DMS153 treated with DMSO at 0.1 percent for 48 hours (cell line): ENCODE measurements around the gene HIPK2.
"Not testable (repeated sequence)": the region's sequence is repeated elsewhere in the genome, so short reads cannot be mapped to it uniquely, and the experiment has no call there.

Experiments used
- DNase-seq: peaks from one replicate; lab custom pipeline; 2025; ENCODE audit not compliant: unreplicated experiment; lab: John Stamatoyannopoulos, UW

Gene HIPK2

DNA sequence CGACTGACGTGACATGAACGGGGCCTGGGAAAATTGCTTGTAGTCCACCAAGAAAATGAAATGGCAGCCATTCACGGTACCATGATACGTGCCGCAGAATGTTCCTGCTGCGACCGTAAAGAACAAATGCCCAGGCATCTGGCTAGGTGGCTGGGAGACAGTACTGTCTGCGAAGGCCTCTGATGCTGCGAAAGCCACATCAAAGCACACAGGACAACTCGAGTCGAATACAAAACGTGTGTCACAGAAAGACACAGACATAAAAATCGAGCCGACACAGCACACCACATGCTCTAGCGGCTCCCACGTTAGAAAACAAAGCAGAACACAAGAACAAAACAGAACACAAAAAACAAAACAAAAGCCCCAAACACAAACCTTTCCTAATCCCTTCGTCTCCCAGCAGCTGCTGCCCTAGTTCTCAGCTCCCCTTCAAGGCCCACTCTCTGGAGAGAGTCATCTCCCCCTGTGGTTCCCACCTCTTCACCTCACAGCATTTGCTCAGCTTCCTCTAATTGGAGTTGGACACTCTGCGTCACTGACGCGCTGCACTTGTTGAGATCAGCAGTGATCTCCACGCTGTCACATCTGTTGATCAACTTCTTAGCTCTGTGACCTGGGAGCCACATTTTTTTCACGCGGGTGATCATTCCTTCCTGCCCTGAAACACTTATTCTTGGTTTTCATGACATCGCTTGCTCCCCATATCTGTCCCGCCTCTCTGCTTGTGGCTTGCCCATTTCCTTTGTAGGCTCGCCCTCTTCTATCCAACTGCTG is 142.1 kb downstream of the HIPK2 start:
- DNase-seq = no peak

DNA sequence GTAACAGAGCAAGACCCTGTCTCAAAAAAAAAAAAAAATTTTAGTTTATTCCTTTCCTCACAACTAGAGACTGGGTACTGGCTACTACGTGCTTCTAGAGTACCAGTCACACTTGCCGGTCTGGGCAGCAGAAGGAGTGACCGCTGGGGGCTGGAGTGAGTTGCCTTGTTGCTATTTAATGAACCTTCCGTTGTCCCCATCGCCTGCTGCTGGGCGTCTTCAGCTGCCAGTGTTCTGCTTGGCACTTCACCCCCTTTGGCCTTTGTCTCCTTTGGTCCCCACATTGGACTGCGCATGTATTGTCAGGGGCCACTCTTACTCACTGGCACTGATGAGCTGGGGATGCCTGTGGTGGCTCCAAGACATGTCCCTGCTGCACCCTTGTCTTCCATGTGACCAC is 143.7 kb downstream of the HIPK2 start:
- DNase-seq = no peak

DNA sequence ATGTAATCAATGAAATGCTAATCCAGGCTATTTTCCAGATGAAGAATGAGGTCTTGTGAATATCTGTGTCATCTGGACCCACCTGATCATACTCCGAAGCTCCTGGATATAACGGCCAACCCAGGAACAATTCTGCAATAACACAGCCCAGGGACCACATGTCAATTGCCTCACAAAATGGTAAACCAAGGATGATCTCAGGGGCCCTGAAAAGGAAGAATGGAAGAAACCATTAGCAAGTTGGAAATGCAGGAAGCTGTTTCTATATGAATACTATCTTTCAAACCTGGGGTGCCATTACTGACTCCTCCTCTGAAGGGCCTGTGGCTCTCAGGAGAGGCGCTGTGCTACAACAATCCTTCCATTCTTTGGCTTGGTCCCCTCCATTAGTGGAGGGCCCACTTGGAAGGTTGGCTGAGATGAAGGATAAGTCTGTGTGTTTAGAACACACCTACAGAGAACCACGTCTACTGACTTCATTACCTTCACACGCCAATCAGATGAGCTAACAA is 146.2 kb downstream of the HIPK2 start:
- no peak for DNase-seq

DNA sequence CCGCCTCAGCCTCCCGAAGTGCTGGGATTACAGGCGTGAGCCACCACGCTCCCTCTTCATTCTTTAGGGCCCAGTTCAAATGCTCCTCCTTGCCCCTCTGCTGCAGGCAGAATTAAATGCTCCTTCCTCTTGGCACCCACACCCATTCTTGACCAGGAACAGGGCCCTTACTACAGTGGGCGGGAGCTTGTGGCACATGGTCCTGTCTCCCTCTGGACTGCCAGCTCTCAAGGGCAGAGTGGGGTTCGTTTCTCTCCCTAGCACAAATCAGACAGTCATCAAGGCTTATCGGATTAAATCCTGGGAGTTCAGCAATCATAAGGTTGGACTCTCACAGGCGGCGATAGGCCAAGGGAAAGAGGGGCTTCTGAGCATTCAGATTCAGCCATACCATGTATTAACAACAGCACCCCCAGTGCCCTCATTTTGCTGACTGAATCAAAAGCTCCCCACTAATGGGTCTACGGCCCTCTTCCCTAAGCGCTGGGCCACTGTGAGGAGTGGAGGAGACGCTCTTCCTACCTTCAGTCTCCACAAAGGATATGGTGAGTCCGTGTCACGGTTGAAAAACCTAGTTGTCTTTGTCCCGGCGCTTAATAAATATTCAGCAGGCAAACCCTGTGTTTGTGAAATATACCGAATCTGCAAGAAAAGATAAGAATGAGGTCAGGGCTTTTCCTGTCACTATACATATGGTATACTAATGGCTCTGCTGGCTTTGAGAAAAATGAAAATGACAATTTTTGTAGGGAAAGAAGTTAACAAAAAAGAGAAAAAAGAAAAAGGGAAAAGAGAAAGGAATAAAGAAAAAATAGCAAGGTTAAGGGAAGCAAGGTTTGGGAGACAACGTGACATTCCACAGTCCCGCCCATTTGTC is 146.9 kb downstream of the HIPK2 start:
- no peak for DNase-seq

DNA sequence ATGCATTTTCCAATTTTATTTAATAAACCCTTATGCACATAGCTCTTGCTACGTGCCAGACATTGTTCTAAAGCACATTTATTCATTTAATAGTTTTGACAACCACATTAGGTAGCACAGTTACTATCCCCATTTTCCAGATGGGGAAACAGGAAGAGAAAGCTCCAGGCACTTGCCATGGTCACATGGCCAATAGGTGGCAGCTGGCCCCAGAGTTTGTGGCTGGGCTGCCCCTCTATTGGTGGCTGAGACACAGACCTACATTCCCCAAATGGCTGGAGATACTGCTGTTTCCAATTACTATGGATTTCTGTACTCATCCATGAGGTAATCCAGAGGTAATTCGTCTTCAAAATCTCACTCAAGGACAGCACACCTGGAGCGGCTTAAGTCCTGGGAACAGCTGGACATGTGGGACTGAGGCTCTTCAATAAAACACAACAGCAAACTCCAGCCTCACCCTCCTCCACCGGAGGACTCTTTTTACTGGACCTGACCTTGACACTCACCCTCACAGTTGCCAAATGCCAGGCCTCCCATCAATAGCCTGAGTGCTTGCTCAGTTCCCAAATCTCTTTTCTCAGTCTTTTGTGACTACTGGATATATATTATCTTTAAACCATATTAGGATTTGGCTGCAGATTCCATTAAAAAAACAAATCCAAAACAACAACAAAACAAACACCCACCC is 148.3 kb downstream of the HIPK2 start:
- no peak for DNase-seq

DNA sequence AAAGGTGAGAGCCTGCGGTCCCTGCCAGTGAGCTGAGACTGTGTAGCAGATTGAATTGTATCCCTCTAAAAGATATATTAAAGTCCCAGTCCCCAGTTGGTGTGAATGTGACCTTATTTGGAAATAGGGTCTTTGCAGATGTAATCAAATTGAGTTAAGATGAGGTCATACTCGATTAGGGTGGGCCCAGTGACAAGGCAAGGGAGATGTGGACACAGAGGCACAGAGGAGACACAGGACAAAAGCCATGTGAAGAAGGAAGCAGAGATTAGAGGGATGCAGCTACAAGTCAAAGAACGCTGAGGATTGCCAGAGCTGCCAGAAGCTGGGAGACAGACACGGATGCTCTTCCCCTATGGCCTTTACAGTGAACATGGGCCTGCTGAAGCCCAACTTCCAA is 150.0 kb downstream of the HIPK2 start:
- no peak for DNase-seq

DNA sequence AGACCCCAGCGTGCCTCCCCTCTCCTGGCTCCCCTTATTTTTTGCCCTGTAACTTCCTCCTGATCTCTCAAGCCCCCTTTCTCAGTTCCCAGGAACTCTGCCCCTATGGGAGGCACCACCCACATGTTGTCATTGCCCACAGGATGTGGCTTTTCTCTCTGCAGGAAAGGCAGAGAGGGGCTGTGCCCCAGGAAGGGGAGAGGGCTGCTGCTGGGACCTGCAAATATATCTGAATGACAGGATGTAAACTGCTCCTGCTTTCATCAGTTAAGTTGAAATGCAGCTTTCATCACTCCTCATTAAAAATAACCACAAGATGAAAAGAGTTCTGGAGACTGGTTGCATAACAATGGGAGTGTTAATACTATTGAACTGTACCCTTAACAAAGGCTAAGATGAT is 151.0 kb downstream of the HIPK2 start:
- DNase-seq = no peak

DNA sequence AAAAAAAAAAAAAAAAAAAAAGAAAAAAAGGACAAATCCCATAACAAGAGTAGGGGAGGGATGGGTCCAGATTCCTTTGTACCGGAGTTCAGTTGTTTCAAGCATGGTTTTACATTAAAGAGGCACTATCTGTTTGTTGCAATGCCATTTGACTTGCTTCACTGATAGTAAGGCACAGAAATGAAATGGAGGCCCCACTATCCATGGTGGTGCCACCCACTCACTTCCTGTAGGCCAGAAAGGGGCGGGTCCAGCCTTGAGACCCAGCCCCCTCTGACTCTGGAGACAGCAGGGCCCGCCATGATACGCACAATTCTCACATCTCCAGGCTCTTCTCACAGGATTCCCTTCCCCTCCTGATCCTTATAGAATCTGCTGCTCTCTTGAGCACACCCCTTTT is 154.3 kb downstream of the HIPK2 start:
- no peak for DNase-seq

DNA sequence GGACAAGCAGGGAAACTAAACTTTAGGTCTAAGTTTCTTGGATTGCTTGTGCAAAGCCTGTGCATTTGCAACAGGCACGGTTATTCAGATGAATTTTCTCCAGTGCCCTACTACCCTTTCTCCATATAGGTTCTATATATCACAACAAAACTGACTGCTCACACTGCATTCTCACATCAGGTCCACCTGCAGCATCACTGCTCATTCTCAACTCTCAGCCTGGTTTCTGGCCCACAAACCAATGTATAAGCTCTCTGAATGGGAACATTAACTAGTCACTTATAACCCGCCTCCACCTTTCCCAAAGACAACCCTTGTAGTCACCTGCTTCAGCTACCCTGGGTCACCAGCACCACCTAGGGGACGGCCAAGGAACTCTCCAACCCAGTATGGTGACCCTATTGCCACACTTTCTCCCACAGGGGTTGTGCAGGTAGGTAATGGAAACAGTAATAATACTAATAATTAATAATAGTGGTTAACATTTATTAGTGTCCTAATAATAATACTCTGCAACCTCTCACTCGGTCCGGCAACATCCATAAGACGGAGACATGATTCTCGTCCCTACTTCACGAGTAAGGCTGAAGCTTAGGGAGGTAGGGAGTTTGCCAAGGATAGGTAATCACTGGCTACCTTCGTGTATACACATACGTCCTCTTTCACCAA is 157.0 kb downstream of the HIPK2 start:
- DNase-seq = no peak

DNA sequence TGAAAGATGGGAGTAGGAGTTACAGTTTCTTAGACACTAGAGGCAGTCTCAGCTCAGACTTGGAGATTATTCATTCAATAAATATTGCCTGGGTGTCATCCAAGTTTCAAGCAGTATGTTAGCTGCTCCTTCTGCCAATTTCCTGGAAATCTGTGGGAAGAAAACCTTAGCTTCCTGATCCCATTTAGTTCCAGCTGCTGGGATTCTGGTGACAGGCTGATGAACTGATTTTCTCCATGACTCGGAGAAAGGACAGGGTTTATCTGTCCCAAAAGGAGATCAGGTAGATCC is 158.5 kb downstream of the HIPK2 start:
- no peak for DNase-seq

DNA sequence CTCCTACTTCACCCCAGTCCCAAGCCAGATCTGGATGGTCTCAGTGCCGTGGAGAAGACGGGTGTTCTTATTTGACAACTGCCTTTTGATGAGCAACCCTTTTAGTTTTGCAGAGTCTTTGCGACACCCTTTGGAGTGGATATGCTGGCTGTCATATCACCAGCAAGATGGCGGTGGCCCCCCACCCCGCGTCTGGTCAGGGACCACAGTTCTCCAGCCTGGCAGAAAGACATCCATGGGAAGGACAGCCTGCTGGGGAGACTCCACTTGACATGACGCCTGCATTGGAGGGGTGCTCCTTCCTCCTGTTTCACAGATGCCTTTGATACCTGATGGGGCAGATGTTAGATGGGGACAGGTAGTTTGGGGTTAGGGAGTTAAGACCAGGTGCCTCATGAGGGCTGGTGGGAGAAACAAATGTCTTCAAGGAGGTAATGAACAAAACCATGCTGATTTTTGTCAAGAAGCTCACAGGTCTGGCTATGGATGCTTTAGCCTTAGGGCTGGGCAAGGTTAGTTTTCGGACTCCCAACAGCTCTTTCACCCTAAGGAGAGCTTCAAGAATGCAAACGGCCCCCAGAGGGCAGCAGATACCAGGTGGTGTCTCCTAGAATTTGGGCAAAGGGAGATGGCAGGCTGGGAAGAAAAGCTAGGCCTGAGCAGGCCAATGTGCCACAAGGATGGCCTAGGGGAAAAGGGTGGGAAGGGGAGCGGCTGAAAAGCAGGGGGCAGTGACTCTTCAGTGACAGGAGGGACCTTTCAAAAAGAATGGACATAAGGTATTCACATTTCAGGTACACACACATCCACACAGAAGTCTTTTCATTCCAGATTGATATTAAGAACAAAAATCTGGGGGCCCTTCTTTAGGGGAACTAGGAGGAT is 159.1 kb downstream of the HIPK2 start:
- no peak for DNase-seq

DNA sequence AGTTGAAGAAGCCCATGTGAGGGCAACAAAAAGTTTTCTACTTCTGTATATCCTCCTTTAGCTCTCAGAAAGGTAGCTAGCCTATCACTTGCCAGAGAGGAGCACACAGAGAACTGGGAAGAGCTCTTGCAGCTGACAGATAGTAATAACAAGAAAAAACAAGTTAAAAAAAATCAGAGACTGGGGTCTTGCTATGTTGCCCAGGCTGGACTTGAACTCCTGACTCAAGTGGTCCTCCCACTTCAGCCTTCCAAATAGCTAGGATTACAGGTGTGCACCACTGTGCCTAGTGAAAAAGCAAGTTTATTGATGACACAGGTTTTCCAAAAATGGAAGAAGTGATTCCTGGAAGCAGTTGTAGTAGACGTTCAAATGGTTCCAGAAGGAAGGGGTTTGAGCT is 160.7 kb downstream of the HIPK2 start:
- no peak for DNase-seq

DNA sequence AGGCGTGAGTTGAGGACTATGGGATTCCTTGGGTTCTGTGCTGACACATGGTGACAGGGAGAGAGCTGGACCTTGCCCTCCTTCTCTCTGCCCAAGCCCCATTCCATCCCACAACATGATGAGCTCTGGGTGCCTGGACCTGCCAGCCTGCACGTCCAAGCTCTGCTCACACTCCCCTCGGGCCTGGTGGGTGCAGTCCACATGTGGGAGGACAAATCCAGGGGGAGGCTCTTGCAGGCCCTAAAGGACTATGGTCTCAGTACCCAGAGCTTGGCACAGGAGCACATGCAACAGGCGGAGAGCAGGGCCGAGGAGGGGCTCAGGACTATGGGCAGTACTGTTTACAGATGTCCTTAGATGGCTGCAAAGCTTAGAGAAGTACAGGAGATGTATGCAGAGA is 162.9 kb downstream of the HIPK2 start:
- DNase-seq = no peak

DNA sequence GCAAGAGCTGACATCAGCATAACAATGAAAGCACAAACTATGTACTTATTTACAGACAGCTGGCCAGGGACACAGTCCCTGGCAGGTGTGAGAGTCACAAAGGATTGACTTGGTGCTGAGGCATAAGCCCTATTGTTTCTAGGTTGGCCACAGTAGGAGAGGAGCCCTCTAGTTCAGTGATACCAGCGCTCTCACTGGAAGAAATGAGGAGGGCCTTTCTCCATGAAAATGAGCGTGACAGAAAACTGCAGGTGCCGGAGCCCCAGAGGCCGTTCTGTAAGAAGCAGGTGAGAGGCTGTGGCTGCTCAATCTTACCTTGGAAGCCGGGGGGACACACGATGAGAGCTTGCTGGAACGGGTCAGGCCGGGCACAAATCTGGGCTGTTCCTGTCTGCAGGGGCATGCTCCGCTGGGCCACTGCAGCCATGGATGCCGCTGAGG is 163.8 kb downstream of the HIPK2 start:
- peak; percentile 8 for DNase-seq

DNA sequence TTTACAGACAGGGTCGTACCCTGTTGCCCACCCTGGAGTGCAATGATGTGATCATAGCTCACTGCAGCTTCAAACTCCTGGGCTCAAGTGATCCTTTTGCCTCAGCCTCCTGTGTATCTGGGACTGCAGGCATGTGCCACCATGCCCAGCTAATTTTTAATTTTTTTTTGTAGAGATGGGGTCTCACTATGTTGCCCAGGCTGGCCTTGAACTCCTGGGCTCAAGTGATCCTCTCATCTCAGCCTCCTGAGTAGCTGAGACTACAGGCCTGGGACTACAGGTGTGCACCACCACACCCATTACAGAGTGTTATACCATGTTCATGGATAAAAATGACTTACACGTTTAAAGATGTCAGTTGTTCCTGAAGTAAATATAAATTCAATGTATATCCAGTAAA is 166.2 kb downstream of the HIPK2 start:
- not testable (repeated sequence) for DNase-seq

DNA sequence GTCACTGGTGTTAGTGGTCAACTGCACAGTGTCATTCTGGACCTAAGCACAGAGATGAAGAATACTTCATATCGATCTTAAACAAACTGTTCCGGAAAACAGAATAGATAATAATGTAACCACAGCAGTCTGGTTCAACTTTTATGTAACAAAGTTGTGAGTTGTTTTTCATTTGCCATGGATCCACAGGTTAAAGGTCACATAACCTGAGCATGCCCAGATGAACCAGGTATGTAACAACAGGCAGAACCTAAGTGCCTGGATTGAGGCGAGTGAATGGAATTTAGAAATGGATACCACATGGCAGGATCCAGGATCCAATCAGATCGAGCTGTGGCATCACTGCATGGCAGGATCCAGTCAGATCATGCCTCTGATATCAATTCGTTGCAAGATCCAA is 167.2 kb downstream of the HIPK2 start:
- DNase-seq = no peak

DNA sequence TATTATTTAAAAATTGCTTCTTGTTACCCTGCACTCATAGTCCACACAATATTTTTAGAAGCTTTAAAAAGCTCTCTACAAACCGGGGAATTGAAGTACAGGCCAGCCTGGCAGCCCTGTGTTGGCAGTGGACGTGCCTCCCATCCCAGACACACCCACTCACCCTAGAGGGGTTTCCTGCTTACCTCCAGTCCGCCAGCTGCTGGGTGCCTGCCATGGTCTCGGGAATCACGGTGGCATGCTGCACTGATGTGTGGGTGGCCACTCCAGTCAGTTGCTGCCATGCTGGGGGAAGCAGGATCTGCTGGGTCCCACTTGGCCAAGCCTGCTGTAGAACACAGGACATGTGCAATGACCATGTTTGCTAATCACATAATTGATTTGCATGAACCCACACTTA is 173.9 kb downstream of the HIPK2 start:
- DNase-seq = no peak

DNA sequence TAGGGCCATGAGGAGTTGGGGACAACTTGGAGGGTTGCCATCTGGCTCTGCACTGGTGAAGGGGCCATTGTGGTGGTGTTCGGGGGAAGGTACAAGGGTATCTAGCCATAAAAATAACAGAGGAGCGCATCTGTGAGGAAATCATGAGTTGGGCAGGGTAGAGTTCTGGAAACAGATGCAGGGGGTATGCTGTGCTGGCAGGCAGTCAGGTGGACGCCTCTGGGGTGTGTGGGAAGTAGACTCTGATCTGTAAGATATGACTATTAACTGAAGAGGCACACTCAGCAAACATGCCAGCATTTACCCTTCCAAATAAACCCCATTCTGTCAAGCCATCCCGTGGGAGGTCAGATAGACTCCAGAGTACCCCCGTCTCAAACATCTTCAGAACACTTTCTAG is 174.5 kb downstream of the HIPK2 start:
- no peak for DNase-seq

DNA sequence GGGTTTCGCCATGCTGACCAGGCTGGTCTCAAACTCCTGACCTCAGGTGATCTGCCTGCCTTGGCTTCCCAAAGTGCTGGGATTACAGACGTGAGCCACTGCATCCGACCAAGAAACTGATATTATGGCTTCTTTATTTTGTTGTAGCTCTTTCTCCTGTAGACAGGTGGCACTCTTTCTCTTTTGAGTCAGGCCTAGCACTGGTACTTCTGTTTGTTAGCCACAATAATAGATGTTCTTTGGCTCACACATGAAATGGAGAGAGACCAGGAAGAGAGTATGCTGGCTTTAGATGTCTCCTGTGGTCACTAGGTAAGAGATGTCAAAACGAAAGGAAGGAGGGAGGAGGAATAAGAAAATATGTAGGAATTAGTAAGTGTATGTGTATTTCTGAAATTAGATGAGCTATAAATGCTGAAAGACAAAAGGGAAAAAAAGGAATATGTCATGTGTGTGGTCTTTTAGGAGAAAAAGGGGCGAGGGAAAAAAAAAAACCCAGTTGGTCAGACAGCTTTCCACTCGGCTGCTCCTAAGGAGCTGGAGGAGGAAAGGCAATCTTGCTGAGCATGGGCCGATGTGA is 175.6 kb downstream of the HIPK2 start:
- DNase-seq = peak; percentile 27

DNA sequence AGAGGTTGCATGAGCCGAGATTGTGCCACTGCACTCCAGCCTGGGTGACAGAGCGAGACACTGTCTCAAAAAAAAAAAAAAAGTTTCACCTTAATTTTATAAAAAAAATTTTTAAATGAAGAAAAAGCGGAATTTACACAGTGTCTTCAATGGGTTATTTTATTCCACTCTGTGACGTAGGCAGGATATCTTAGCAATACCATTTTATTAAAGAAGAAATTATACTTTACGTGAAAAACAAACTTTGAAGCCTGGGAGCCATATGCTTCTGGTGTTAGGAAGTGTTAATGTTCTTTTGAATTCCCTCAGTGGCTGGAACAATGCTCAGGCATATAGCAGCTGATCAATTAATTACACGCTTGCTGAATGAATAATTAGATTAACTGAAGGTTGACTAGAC is 176.6 kb downstream of the HIPK2 start:
- no peak for DNase-seq
